ENCODE data around the gene PVALEF. TPM values are rescaled to one million over a fixed set of nuclear protein-coding genes. Genes with fewer than 3 reads are reported as not detected.
A peak's percentile ranks its signal among the peaks of the same experiment; 100 is the strongest.

PVALEF gene
- total RNA-seq, 1 donor from 2014 or later: not detected

DNA sequence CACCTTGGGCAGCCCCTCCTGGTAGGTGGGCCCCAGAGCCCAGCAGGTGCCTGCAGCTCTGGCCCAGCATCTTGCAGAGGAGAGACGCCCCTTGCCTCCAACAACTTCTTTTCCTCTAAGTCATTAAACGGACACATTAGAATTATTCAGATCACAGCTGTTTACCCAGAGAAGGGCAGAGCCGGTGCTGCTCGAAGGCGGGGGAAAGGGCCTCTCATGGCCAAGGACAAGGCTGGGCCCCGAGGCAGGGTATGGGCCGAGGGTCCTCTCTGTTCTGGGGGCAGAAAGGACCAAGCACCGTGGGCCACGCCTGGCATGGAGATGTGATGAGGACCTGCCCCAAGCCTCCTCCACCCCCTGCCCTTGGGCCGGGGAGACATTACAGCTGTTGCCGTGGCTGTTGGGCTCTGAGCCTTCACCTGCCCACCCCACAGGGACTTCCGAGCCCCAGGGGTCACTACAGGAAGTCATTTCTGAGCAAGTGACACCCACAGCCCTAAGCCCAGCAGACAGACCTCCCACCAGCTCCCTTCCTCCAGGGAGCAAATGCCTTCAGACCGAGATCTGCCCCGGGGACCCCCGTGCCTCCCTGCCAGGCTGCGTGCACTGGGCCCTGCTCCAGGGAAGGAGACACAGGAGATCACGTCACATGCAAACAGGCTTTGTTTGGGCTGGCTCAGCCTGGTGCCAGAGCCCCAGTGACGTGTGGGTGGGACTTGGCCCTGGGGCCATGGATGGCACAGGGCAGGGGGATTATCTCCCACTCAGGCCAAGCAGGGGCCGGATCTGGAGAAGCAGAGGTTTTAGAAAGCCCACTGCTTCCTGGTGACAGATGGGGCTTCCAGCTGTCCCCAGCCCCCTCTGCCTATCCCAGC, 699 bp upstream of the PVALEF start:
- no peak overlapping the region for H3K27ac ChIP-seq
- peaks cover 13% of the 10 kb centered on the region for H3K4me1 ChIP-seq
- no peaks in the 10 kb centered on the region for H3K27me3 ChIP-seq
- no peaks in the 10 kb centered on the region for H3K9me3 ChIP-seq
- intact Hi-C loops (cut with DNase I): no loop called here
- no peaks in the 10 kb centered on the region for H3K36me3 ChIP-seq
- H3K4me3 ChIP-seq: no peak overlapping the region
- TF ChIP-seq CTCF (IDR thresholded peaks at IDR 0.05) (no peak), POLR2A (IDR thresholded peaks at IDR 0.05) (no peak), POLR2AphosphoS5 (IDR thresholded peaks at IDR 0.05; ENCODE audit: insufficient read depth in 1 of 2, low read depth in 1 of 2) (no peak)
- DNase-seq (ENCODE audit: extremely low spot score in 2 of 2): no peak

DNA sequence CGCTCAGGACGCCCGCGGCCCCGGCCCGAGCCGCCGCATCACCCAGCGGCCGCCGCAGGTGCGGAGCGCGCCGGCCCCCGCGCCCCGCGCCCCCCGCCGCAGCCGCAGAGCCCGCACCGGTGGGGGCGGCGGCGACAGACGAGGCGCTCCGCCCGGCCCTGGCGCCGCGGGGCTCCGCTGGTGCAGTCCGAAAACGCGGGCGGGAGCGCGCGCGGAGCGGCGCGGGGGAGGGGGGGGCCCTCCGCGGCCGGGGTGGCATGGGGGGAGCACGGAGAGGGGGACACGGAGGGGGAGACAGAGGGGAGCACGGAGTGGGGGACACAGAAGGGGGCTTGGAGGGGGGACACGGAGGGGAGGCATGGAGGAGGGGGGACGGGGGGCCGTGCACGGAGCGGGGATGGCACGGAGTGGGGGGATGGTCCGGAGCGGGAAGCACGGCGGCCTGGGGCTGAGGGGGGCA, 756 bp downstream of the PVALEF start, which contains the start of gene AATK:
Gene AATK (minus strand): TSS at position 189 of the 460 bp plus-strand sequence. CDS start 229 bp downstream, outside the sequence.
- Histone ChIP-seq H3K4me3 (peak within 1 kb of the TSS; percentile 28 to 37), H3K9me3 (no peaks in the 10 kb centered on the region), H3K4me1 (peaks cover 7% of the 10 kb centered on the region), H3K27ac (no peak within 1 kb of the TSS), H3K27me3 (no peaks in the 10 kb centered on the region), H3K36me3 (no peaks in the 10 kb centered on the region)
- no peak for TF ChIP-seq POLR2AphosphoS5 (IDR thresholded peaks at IDR 0.05; ENCODE audit: insufficient read depth in 1 of 2, low read depth in 1 of 2)
- TF ChIP-seq POLR2A (IDR thresholded peaks at IDR 0.05): no peak
- TF ChIP-seq CTCF (IDR thresholded peaks at IDR 0.05): no peak
- intact Hi-C loops (cut with DNase I): no loop called here
- no peak for DNase-seq (ENCODE audit: extremely low spot score in 2 of 2)

- TF ChIP-seq POLR2AphosphoS5 (IDR thresholded peaks at IDR 0.05; ENCODE audit: insufficient read depth in 1 of 2, low read depth in 1 of 2) (no peak), POLR2A (IDR thresholded peaks at IDR 0.05) (no peak), CTCF (IDR thresholded peaks at IDR 0.05) (no peak)
Observed at GRCh38 chr17:81167194-81167524, 1.9 kb downstream of the PVALEF start.

GRCh38 chr17:81167638-81168037, 2.3 kb downstream of the PVALEF start:
- peaks cover 7% of the 10 kb centered on the region for H3K4me1 ChIP-seq
- no peak for DNase-seq (ENCODE audit: extremely low spot score in 2 of 2)
- H3K27me3 ChIP-seq: no peaks in the 10 kb centered on the region
- H3K27ac ChIP-seq: no peak overlapping the region
- TF ChIP-seq POLR2AphosphoS5 (IDR thresholded peaks at IDR 0.05; ENCODE audit: insufficient read depth in 1 of 2, low read depth in 1 of 2) (no peak), CTCF (IDR thresholded peaks at IDR 0.05) (no peak), POLR2A (IDR thresholded peaks at IDR 0.05) (no peak)
- intact Hi-C loops (cut with DNase I): no loop called here
- no peaks in the 10 kb centered on the region for H3K36me3 ChIP-seq
- no peak overlapping the region for H3K4me3 ChIP-seq
- no peaks in the 10 kb centered on the region for H3K9me3 ChIP-seq

More at GRCh38 chr17:81167194-81167524, 1.9 kb downstream of the PVALEF start:
- DNase-seq (ENCODE audit: extremely low spot score in 2 of 2): no peak
- no peak overlapping the region for H3K4me3 ChIP-seq
- H3K9me3 ChIP-seq: no peaks in the 10 kb centered on the region
- peaks cover 7% of the 10 kb centered on the region for H3K4me1 ChIP-seq
- H3K36me3 ChIP-seq: no peaks in the 10 kb centered on the region
- no peaks in the 10 kb centered on the region for H3K27me3 ChIP-seq
- intact Hi-C loops (cut with DNase I): no loop called here
- H3K27ac ChIP-seq: no peak overlapping the region

- no peak for TF ChIP-seq CTCF (IDR thresholded peaks at IDR 0.05)
- no peak for TF ChIP-seq POLR2A (IDR thresholded peaks at IDR 0.05)
- no peak for TF ChIP-seq POLR2AphosphoS5 (IDR thresholded peaks at IDR 0.05; ENCODE audit: insufficient read depth in 1 of 2, low read depth in 1 of 2)
- Histone ChIP-seq H3K4me1 (peaks cover 7% of the 10 kb centered on the region), H3K9me3 (no peaks in the 10 kb centered on the region), H3K27ac (no peak overlapping the region), H3K4me3 (no peak overlapping the region), H3K36me3 (no peaks in the 10 kb centered on the region), H3K27me3 (no peaks in the 10 kb centered on the region)
- no peak for DNase-seq (ENCODE audit: extremely low spot score in 2 of 2)
- intact Hi-C loops (cut with DNase I): no loop called here
Observed at GRCh38 chr17:81169870-81170309, 4.6 kb downstream of the PVALEF start.
